HepG2 (cell line): Measurements from ENCODE around the gene ZC3H12A. TPM values are rescaled to one million over a fixed set of nuclear protein-coding genes. Genes with fewer than 3 reads are reported as not detected.

Experiments
- ATAC-seq: fragments of 200-7000 bp; cut with Tn5 transposase; 3 replicates; pipeline ENCODE4 v1.9.1; 2020; ENCODE audit warnings: mild to moderate bottlenecking, moderate library complexity
- BruUV-seq: library from RNA; stranded (reverse); fragments of 400-500 nt; replicated peaks from 2 replicates; lab custom pipeline; 2021; lab: Mats Ljungman, UMichigan
- CTCF ChIA-PET: fragments of 300-600 bp; formaldehyde crosslinking; extraction: SDS; loops from one replicate; lab custom pipeline; 2021; ENCODE audit warnings: low total read pairs, inconsistent platforms, low intra/inter-chr PET ratio; lab: Yijun Ruan, JAX
- POLR2A ChIA-PET: fragments of 350-600 bp; sonication (Branson Sonifier 250); formaldehyde crosslinking; loops from one replicate; lab custom pipeline; 2020; ENCODE audit warnings: antibody characterized with exemption, inconsistent platforms; lab: Yijun Ruan, JAX
- DNase-seq: peaks from one replicate; pipeline ENCODE4 v3.0.0-alpha.2; 2015; ENCODE audit warnings: low spot score
- FAIRE-seq: peaks from 3 replicates; lab custom pipeline; 2011; peaks lifted over from hg19 to GRCh38; lab: Jason Lieb, UNC
- H2AFZ ChIP-seq: one replicate; pipeline ENCODE4 v1.6.1; 2011; ENCODE audit warnings: low read length, inconsistent platforms
- H3K27ac ChIP-seq: fragments of 300-600 bp; 3 replicates; pipeline ENCODE4 v1.8.0; 2011; ENCODE audit warnings: mixed run types, mild to moderate bottlenecking, mixed read lengths, low read length, inconsistent platforms; ENCODE audit not compliant: insufficient read depth; ENCODE audit errors: extremely low read length
- H3K27me3 ChIP-seq, 2 experiments: fragments of 200-600 bp in 1 of 2; 2 replicates in 1 of 2; 3 replicates in 1 of 2; pipeline versions ENCODE4 v1.6.0 to v1.8.0; 2011; ENCODE audit warnings: low read length in 2 of 2, mild to moderate bottlenecking in 2 of 2, moderate library complexity in 2 of 2, inconsistent platforms in 1 of 2; ENCODE audit not compliant: insufficient read depth in 2 of 2, control insufficient read depth in 1 of 2
- H3K36me3 ChIP-seq, 2 experiments: fragments of 200-600 bp in 1 of 2; replicated peaks in 1 of 2; 2 replicates in 1 of 2; 3 replicates in 1 of 2; pipeline versions ENCODE4 v1.5.1 to v1.8.0; 2011; ENCODE audit warnings: low read length in 2 of 2, inconsistent platforms in 1 of 2; ENCODE audit not compliant: insufficient read depth in 2 of 2, control insufficient read depth in 1 of 2
- H3K4me1 ChIP-seq: 2 replicates; pipeline ENCODE4 v1.5.1; 2012; ENCODE audit warnings: low read length, inconsistent platforms; ENCODE audit not compliant: insufficient read depth
- H3K4me2 ChIP-seq: 2 replicates; pipeline ENCODE4 v1.6.0; 2011; ENCODE audit warnings: low read depth, low read length, inconsistent platforms
- H3K4me3 ChIP-seq, 3 experiments: fragments of 200-600 bp in 1 of 3; sonication (generic), shearing (Covaris generic) in 1 of 3; replicated peaks in 1 of 3; 2 replicates each; pipeline ENCODE4 v1.5.1; 2011 to 2016; ENCODE audit warnings: low read length in 3 of 3, inconsistent platforms in 2 of 3, low read depth in 2 of 3, mild to moderate bottlenecking in 2 of 3, control low read depth in 1 of 3, mixed read lengths in 1 of 3; ENCODE audit not compliant: insufficient read depth in 1 of 3
- H3K79me2 ChIP-seq: one replicate; pipeline ENCODE4 v1.6.1; 2011; ENCODE audit warnings: low read length, inconsistent platforms; ENCODE audit not compliant: insufficient read depth
- H3K9ac ChIP-seq: 2 replicates; pipeline ENCODE4 v1.6.0; 2011; ENCODE audit warnings: mild to moderate bottlenecking, low read depth, low read length, inconsistent platforms; ENCODE audit not compliant: insufficient read depth
- H3K9me3 ChIP-seq: 2 replicates; pipeline ENCODE4 v1.5.1; 2012; ENCODE audit warnings: mild to moderate bottlenecking, low read length
- H4K20me1 ChIP-seq: 2 replicates; pipeline ENCODE4 v1.6.0; 2011; ENCODE audit warnings: inconsistent platforms, mild to moderate bottlenecking, low read length, moderate library complexity; ENCODE audit not compliant: insufficient read depth
- HNF1A ChIP-seq, 2 experiments: sonication (generic) in 1 of 2; formaldehyde crosslinking in 1 of 2; IDR thresholded peaks; 2 replicates each; pipeline versions ENCODE4 v1.4.0 to v1.6.1; 2016 to 2020; ENCODE audit warnings: borderline replicate concordance in 1 of 2, low read depth in 1 of 2, mild to moderate bottlenecking in 1 of 2, missing genetic modification reagents in 1 of 2
- ZNF230 ChIP-seq: sonication (generic); formaldehyde crosslinking; IDR thresholded peaks from 2 replicates; pipeline ENCODE4 v1.4.0; 2020; ENCODE audit warnings: mild to moderate bottlenecking, missing genetic modification reagents
- ZNF644 ChIP-seq: IDR thresholded peaks from 2 replicates; pipeline ENCODE4 v1.6.1; 2016; ENCODE audit warnings: low read depth
- WGBS: methylation state at CpG from one replicate; pipeline ENCODE4 v1.1.6; 2017; ENCODE audit warnings: low lambda C conversion rate; 5-methylcytosine and 5-hydroxymethylcytosine counted together
- in situ Hi-C: cut with HindIII; loops from 2 replicates; pipeline ENCODE4 v1.10.0; 2017; ENCODE audit warnings: low pct_unique_long_range_greater_than_20kb; ENCODE audit not compliant: extremely low pct_ligation_motif_present
- intact Hi-C: fragments of 100-400 bp; cut with micrococcal nuclease; formaldehyde crosslinking; loops from one replicate; pipeline ENCODE4 v1.10.0; 2022; ENCODE audit not compliant: unreplicated experiment
- polyA plus RNA-seq, 8 experiments: library from polyadenylated mRNA; depleted of rRNA in 3 of 8; stranded (reverse) in 7 of 8; unstranded in 1 of 8; fragments of >200 nt; fragmentation: Illumina TruSeq in 4 of 8; extraction: Trizol in 4 of 8; gene quantifications; 2 replicates each; pipeline versions ENCODE4 v1.2.1 to v1.2.3, GENCODE V29; 2011 to 2016; ENCODE audit warnings: low read depth in 4 of 8, missing spikeins in 1 of 8, mixed read lengths in 1 of 8; ENCODE audit not compliant: insufficient read depth in 1 of 8
- total RNA-seq, 5 experiments: library from RNA; depleted of rRNA; stranded (reverse); fragments of >200 nt; fragmentation: Illumina TruSeq; extraction: Trizol; gene quantifications; 2 replicates each; pipeline ENCODE4 v1.2.3, GENCODE V29; 2016; ENCODE audit warnings: low read depth in 1 of 5
- TF ChIP-seq, protein P1 (sequence below): sonication (generic); formaldehyde crosslinking; IDR thresholded peaks from 2 replicates; pipeline ENCODE4 v1.4.0; 2020; ENCODE audit warnings: missing genetic modification reagents
- TF ChIP-seq, protein P2 (sequence below): sonication (generic); formaldehyde crosslinking; IDR thresholded peaks from 2 replicates; pipeline ENCODE4 v1.4.0; 2020; ENCODE audit warnings: mild to moderate bottlenecking, missing genetic modification reagents

Gene ZC3H12A
- total and polyA plus RNA-seq, 2 of the 13 experiments (the other 11 are each of a cell fraction or from before 2014, with no cell fraction given) = 6.8 to 13.3 TPM

GRCh38 chr1:37468037-37468436 is 6.3 kb upstream of the ZC3H12A start:
- DNase-seq = no peak
- Histone ChIP-seq H3K27me3 (no peaks in the 10 kb centered on the region), H4K20me1 (no peaks in the 10 kb centered on the region), H3K4me1 (peaks cover 56% of the 10 kb centered on the region), H2AFZ (no peak overlapping the region), H3K9ac (no peak overlapping the region), H3K4me3 (no peak overlapping the region), H3K4me2 (no peak overlapping the region), H3K9me3 (no peaks in the 10 kb centered on the region), H3K36me3 (no peaks in the 10 kb centered on the region), H3K79me2 (no peaks in the 10 kb centered on the region), H3K27ac (no peak overlapping the region)
- in situ Hi-C loops (no loop called here), intact Hi-C loops (no loop called here)
- POLR2A ChIA-PET = interaction anchor here (1.2 to 2.1 kb wide), 2 partner anchors 9 to 12 kb away, joined by 3 to 7 read pairs; no protein-coding TSS in a partner anchor
- no peak for ATAC-seq
- WGBS = 62% methylated on average over 5 of the region's 5 CpGs
- FAIRE-seq = no peak
- TF ChIP-seq, protein P1, sequence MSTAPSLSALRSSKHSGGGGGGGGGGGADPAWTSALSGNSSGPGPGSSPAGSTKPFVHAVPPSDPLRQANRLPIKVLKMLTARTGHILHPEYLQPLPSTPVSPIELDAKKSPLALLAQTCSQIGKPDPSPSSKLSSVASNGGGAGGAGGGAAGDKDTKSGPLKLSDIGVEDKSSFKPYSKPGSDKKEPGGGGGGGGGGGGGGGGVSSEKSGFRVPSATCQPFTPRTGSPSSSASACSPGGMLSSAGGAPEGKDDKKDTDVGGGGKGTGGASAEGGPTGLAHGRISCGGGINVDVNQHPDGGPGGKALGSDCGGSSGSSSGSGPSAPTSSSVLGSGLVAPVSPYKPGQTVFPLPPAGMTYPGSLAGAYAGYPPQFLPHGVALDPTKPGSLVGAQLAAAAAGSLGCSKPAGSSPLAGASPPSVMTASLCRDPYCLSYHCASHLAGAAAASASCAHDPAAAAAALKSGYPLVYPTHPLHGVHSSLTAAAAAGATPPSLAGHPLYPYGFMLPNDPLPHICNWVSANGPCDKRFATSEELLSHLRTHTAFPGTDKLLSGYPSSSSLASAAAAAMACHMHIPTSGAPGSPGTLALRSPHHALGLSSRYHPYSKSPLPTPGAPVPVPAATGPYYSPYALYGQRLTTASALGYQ (CRISPR knock-in tag) = no peak
- TF ChIP-seq, protein P2, sequence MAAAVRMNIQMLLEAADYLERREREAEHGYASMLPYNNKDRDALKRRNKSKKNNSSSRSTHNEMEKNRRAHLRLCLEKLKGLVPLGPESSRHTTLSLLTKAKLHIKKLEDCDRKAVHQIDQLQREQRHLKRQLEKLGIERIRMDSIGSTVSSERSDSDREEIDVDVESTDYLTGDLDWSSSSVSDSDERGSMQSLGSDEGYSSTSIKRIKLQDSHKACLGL (CRISPR knock-in tag) = no peak
- no peak for TF ChIP-seq ZNF644 (CRISPR knock-in tag)
- no peak for TF ChIP-seq ZNF230 (CRISPR knock-in tag)
- no peak for TF ChIP-seq HNF1A (IDR thresholded peaks at IDR 0.05; ENCODE audit: low read depth)
- TF ChIP-seq HNF1A (CRISPR knock-in tag; IDR thresholded peaks at IDR 0.05; ENCODE audit: borderline replicate concordance) = no peak
- BruUV-seq = no TSS peak
- CTCF ChIA-PET = no interaction called here
